Pulmonary artery endothelial cell (primary cell): Measurements from ENCODE around the gene SLC25A51. TPM values are rescaled to one million over a fixed set of nuclear protein-coding genes. Genes with fewer than 3 reads are reported as not detected.

ENCODE experiments used
- DNase-seq: peaks from one replicate; pipeline ENCODE4 v3.0.0-alpha.2; 2011; ENCODE audit warnings: low read depth, low spot score
- total RNA-seq: library from RNA; depleted of rRNA; stranded (reverse); fragments of >200 nt; gene quantifications from 2 replicates; pipeline ENCODE4 v1.2.3, GENCODE V29; 2014

SLC25A51 gene
- total RNA-seq, 1 donor from 2014 or later = 79.3 TPM

DNA sequence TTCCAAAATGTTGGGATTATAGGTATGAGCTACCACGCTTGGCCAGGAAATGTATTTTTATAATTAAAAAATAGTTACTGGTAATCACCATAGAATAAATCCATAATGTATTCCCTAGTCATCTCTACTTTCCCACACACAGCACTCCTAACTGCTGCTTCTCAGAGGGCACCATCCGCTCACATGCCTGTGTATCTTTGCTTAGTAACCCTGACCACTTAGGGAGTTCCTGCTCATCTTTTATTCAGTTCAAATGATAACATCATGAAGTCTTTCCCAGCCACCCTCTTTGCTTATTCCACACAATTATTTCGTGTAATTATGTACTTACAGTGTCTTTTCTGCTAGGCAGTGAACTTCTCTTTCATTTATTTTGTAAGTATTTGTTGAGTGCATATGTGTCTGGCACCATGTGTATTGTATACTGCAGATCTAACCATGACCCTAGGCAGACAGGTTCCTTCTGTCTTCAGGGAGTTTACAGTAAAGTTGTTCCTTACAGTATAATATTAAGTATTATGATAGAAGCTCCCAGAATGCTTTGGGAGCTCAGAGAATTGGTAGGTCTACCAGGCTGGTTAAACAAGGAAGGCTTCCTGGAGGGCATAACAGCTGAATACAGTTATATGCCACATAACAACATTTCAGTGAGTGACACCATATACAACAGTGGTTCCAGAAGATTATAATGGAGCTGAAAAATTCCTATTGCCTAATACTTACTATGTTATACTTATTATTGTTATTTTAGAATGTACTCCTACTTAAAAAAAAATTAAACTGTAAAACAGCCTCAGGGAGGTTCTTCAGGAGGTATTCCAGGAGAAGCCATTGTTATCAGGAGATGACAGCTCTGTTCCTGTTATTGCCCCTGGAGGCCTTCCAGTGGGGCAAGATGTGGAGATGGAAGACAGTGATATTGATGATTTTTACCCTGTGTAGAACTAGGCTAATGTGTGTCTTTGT is 64.1 kb downstream of the SLC25A51 start:
- DNase-seq = no peak

Other genes with a start within 250 kb of the SLC25A51 start
- 2.4 and 2.6 TPM in 2 replicates for gene TRMT10B, start 150.3 kb downstream of the SLC25A51 start, total RNA-seq
- 28.7 and 57.0 TPM in 2 replicates for gene EXOSC3, start 119.1 kb downstream of the SLC25A51 start, total RNA-seq
- gene DCAF10, start 103.3 kb downstream of the SLC25A51 start, total RNA-seq = 21.0 and 32.8 TPM in 2 replicates
- gene SHB, start 165.1 kb upstream of the SLC25A51 start, total RNA-seq = 17.3 and 20.2 TPM in 2 replicates